HG02763 (cell line): Measurements from ENCODE around the gene MRPL53.
"Not testable (repeated sequence)": the region's sequence is repeated elsewhere in the genome, so short reads cannot be mapped to it uniquely, and the experiment has no call there.

Source experiments
- ATAC-seq: cut with Tn5 transposase; IDR thresholded peaks from one replicate; pipeline ENCODE4 v1.9.1; 2021; ENCODE audit warnings: mild to moderate bottlenecking, moderate library complexity; ENCODE audit not compliant: unreplicated experiment

The MRPL53 gene

DNA sequence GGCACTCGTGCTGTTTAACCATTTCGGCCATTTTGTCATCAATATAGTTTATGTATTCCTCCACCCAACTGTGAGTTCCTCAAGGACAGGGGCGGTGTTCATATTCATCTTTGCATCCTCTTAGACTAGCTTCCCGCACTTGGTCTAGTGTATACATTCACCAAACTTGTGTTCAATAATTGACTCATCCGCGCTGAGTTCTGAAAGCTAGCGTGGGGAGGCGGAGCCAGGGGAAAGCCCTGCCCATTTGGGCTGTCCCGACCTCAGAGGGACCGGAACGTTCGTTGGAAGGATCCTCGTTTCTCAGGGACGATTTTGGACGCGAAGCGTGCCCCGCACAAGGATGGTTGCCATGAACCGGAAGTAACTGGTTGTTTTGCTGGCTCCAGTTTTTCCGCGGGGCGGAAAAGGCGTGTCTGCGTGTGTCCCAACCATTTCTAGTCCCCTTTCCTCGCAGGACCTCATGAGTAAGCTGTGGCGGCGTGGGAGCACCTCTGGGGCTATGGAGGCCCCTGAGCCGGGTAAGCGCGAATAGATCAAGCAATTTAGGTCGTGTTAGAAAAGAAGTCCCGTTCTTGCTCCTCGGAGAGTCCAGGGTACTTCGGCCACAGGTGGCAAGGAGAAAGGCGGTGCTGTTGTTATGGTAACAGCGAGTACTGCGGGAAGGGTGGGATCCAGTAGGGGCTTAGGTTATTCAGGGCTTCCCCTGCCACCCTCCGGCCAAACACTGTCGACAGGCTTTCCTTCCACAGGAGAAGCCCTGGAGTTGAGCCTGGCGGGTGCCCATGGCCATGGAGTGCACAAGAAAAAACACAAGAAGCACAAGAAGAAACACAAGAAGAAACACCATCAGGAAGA is 17.6 kb downstream of the MRPL53 start, which contains the start of gene INO80B:
TSS of gene INO80B (plus strand) at position 434 of the 858 bp plus-strand sequence. CDS start at position 464, 30 bp downstream.
- ATAC-seq: peak; percentile 34

DNA sequence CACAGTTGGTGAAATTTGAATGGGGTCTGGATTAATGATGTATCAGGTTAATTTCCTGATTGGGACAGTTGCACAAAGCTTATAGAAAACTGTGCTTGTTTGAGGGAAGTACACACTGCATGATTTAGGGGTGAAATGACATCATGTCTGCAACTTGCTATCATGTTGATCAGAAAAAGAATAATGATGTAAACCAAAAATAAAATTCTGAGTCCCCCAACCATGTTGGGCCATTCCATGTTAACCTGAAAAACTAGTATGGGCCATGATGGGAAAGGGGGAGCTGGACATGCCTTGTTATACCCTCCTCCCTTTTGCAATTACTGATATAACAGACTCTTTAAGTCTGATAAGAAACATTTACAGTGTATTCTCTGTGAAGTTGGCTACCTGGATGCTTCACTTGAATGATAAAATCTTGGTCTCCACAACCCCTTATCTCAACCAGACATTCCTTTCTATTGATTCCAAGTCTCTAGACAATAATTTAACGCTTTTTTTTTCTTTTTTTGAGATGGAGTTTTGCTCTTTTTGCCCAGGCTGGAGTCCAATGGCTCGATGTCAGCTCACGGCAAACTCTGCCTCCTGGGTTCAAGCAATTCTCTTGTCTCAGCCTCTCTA is 21.8 kb downstream of the MRPL53 start:
- no peak for ATAC-seq

DNA sequence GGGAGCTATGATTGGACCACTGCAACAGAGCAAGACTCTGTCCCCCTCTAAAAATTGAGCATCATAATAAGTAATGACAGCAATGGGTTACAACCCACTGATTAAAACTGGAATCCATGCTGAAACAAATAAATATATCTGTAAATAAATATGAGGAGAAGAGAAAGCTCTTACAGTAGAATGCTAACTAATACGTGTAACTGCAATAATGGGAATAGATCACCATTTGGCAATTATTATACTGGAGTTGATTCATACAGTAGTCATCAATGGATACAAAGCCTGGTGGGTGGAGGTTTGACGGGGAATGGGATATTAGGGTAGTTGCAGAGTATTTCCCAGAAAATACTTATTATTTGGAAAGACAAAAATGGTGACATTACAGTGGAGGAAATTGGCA is 23.7 kb downstream of the MRPL53 start:
- no peak for ATAC-seq

DNA sequence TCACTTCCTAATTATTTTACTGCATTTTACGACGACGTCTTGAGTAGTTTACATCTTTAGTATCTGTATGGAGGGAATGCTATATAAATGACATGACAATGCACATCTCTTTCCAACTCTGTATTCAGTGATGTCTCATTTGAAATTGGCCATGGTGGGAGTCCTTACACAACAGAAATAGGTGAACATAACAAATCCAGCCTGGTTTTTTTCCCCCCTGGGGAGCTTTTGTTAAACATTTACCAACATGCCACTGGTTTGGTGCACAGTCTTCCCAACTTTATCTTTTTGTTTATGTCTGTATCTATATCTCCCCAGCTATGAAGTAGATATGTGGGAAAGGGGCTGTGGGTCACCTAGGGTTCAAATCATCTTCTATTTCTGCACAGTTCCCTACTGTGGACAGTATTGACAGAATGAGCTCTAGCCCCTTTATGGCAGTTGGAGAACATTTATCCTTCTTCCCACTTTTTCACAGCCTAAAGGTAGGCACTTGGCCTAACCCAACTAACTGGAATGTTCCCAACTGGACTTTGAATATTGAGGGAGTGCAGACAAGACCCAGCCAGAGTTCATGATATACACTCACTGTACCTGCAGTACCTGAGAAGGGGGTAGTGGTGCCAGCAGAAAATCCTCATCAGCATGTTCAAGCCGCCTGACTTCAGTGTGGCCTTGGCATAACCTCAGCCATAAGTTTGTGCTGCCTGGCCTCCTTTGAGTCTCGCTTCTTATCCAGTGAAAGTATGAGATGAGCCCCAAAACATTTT is 25.1 kb downstream of the MRPL53 start:
- ATAC-seq: no peak

DNA sequence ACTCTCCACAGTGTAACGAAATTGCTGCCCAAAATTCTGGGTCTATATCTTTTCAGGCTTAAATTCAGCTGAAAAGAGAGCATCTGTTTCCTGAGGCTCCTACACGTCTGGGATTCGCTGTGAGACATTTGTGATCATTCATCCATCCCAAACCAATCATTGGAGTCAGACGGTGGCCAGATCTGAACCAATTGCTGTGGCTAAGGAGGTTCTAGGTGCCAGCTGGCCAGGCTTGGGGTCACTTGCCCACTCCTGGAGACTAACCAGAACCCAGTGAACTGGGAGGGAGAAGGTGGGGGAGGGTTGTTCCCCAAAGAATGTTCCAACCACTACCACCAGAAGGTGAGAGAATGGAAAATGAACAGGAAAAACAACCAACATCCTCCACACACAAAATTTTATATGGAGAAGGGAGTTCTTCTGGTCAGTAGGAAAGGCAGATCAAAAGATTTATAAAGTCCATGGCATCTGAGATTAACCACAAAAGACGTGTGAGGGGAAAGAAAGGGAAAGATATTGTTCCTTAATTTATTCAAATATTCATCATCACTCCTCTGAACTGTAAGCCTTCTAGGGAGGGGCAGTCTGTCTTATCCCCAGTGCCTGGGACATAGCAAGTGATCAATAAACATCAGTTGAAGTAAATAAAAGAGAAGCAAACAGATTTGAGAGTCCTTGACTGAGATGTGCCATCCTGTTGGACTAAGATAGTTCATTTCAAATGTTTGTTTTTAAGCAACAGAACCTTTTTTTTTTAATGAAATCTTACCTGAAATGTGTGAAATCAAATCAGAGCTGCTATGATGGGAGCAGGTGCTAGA is 27.8 kb downstream of the MRPL53 start:
- no peak for ATAC-seq

DNA sequence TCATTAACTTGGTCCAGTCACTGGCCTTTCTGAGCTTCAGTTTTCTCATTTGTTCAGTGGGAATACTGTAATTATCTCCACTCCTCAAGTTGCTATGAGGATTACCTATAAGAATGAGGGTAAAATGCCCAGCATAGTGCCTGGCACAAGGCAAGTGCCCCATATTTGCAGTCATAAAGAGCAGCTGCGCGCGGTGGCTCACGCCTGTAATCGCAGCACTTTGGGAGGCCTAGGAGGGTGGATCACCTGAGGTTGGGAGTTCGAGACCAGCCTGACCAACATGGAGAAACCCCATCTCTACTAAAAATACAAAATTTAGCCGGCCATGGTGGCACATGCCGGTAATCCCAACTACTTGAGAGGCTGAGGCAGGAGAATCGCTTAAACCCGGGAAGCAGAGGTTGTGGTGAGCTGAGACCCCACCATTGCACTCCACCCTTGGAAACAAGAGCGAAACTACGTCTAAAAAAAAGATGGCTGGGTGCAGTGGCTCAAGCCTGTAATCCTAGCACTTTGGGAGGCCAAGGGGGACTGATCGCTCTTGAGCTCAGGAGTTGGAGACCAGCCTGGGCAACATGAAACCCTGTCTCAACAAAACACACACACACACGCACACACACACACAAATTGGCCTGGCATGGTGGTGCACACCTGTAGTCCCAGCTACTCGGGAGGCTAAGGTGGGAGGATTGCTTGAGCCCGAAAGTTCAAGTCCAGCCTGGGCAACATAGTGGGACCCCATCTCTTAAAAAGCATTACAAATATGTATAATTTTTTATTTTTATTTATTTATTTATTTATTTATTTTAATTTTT is 29.8 kb downstream of the MRPL53 start:
- ATAC-seq: not testable (repeated sequence)

DNA sequence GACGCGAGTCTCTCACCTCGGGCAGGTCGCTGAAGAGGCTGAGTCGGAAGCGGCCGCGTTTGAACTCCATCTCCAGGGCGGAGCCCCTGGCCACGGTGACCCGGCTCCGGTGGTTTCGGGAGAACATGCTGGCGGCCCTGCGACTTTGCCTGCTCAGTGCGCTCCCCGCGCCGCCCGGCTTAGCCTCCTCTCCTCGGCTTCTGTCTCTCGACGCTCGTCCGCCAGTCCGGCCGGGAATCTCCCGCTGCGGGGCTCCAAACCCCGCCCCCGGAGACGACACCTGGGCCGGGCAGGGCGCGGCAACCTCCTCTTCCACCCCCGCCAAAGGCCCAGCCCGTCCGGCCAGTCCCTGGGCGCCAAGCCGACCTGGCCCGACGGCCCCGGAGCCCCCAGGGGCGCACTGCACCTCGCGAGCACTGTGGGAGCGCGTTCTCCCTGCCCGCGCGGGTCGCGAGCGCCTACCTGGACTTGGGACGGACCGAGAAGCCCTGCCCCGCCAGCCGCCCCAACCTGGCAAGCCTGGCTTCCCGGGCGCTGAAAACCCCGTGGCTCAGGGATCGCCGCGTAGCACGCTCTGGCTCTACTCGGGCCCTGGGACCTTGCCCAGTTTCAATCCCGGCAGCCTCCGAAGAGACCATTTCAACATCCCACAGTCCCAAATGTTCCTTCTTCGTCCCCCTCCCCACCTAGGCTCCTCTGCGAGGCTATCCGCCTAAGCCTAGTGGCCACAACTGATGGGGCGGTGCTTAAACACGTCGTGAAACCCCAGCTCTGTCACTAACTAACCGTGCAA is 30.6 kb downstream of the MRPL53 start, which contains the start of gene RTKN:
TSS of gene RTKN (minus strand) at position 248 of the 793 bp plus-strand sequence. CDS start at position 127, 121 bp downstream.
- no peak for ATAC-seq

DNA sequence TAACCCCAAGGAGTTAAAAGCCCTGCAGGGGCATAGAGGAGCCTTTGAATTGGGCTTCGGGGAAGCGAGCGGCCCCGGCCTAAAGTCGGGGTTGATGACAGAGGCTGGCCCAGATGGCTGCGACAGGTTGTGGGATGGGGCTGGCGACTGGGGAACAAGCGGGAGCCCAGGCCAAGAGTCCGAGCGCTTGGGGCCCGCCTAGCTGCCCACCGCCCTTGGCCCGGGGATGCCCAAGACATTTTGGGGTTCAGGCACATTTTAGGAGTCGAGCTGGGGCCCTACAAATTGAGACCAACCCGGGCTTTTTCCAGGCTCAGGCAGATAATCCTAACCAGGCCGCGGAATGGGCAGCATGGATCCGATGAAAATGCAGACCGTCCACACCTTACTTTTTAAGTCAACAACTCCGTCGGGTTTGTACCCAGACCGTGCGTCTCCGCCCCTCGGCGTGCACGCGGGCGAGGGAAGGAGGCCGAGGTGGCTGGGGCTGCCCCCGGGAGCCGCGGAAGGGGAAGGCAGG is 31.2 kb downstream of the MRPL53 start:
- ATAC-seq: no peak

DNA sequence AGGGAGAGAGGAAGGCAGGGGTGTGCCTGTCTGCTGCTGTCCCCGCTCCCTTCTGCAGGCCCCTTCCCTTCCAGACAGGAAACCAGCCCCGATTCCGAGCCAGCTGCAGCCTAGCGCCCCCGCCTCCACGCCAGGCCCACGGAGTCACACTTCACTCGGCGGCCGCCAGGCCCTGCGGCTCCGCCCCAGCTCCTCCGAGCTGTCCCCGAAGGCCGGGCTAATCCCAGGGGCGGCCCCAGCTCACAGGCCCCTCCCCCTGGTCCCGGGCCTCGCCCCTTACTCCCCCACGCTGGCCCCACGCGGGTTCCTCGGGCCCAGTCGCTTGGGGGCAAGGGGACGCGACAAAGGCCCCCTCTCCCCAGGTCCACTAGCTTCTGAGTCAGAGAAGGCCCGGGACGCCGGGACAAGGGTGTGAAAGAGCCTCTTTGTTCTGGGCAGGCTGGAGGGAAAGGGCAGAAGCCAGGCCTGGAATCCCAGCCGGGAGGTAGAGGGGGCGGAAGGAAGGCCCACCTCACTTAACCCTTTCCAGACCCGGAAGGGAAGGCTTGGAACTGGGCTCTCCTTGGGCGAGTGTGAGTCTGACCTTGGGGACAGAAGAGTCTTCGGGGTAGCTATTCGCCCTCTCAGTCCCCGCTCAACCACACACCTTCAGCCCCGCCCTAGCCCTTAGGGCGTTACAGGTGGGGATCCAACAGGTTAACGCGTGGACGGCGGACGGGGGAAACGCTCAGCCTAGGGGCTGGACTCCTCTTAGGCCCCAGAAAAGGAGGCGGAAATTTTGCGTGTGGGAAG is 31.9 kb downstream of the MRPL53 start:
- peak; percentile 88 for ATAC-seq

DNA sequence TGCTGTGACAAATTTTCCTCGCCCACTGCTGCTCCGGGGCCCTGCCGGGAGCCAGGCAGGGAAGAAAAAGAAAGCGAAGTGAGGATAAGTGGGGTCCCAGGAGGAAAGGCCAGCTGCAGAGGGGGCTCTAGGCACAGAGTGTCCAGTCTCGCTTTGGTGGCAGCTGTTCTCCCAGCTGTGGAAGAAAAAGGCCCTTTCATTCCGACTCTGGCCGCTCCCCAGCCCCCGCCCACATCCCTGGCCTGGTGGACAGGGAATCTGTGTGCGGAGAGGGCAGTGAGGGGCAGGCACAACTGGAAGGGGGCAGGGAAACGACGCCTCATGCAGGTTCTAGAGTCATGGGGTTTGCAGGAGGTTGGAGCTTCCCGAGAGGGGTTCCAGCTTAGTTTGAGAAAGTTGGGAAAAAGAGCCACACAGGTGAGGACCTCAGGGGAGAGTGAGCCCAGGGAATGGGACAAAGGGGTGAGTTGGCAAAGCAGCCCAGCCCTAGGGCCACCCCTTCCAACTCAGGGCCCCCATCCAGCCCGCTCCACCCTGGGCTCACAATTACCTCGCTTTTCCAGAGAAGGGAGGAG is 32.6 kb downstream of the MRPL53 start:
- no peak for ATAC-seq

DNA sequence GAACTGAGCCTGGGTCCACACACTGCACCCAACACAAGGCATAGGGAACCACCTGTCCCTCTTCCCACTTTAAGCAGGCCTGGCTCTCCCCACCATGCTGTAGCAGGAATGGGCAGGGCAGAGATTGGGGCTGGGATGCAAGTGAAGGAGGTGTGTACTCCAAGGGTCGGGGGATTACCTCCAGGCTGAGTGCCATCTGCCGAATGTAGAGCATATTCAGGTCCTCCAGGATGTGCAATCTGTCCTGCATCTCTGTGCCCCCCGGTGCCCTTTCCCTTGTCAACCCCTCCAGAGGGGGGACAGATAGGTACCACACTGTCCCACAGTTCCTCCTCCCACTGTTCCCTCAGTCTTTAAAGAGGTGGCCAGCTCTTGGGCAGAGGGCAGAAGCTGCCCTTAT is 33.1 kb downstream of the MRPL53 start:
- no peak for ATAC-seq

DNA sequence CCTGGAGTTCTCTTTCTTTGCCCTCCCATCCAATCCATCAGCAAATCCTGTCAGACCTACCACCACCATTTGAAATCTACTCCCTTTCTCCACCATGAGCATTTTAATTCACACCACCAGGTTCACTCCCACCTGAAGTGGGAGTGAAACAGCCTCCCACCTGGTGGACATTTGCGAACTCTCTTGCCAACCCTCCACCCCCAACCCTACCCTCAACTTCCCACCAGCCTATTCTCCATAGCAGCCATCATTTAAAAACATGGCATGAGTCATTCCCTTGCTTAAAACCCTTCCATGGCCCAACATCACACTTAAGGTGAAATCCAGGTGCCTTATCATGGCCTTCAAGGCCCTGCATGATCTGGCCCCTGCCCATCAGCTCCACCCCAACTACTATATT is 34.2 kb downstream of the MRPL53 start:
- no peak for ATAC-seq

DNA sequence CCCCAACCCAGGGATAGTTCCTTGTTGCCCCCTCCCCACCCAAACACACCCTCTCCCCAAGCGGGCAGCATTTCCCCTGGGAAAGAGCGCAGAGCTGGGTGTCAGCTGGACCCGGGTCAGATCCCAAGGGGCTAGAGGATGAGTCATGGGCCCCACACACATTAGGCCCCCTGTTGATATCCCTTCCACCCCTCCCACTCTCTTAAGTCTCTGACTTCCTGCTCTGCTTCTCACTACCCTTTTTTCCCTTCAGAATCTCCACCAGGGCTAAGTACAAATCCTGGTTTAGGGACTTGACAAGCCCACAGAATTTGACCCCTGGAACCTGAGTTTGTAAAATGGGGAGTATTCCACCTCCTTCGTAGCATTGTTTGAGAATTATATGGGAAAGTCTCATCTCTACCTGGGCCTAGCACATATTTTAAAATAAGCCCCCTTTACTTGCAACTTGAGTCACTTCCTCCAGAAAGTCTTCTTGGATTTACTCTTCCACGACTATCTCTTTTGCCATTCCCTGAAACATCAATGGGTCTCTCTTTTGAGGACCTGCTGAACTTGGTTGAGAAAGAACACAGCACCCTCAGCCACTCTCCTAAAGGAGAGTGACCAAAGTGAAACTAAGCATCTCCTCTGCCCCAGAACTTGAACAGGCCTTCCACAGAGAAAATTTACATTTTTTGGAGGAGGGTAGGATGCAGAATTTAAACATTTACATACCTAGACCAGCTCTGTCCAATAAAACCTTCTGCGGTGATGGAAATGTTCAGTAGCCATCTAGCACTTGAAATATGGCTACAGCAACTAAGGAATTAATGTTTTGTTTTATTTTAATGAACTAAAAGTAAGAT is 35.4 kb downstream of the MRPL53 start:
- no peak for ATAC-seq

DNA sequence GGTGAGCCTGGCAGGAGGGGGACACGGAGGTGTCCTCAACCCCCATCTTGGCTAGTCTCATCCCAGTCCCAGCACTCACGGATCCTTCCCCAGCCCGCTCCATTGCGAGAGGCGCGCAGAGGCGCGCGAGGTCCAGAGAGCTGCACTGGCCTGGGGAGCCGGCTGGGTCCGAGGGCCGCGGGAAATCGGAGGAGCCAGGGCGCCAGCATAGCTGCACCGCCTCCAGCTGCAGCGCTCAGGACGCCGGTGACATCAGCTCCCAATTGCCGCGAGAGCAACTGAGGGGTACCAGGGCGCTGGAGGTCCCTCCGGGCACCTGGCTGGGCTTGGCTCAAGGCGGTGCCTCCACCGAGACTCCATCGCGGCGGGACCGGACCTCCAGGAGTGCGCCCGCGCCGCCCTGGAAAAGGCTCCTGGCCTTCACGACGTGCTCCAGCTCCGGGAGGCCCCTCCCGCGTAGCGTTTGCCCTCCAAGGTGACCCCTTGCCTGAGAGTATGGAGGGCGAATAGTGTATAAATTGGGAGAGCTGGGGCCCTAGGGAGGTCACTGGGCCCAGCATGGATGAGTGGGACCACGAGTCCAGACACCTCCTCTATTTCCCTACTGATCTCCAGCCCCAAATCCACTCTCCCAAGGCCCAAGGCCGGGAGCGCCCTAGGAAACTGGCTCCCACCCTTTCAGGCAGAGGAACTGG is 36.2 kb downstream of the MRPL53 start:
- ATAC-seq: no peak

DNA sequence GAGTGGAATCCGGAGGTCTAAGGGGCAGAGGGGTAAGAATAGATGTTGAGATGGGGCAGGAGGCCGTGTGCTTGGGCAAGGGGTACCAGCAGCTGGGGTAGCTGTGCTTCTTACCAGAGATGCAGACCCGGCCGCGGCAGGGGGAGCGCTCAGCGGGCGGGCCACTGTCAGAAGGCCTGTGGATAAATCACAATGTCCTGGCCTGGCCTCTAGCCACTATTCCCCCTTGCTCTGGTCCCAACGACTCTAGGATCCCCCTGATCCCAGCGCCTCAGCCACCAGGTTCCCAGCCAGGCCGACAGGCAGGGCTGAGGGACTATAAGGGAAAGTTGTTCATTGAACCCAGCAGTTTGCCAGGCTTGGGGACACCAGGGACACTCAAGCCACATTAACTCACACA is 42.0 kb downstream of the MRPL53 start:
- ATAC-seq: no peak
